Middle frontal gyrus (tissue), 1 donor: ENCODE results near the gene TBC1D10B.

Experiments
- DNase-seq: peaks from one replicate; pipeline ENCODE4 v3.0.0-alpha.2; 2015; ENCODE audit warnings: low spot score; ENCODE audit errors: extremely low spot score

Gene TBC1D10B

DNA sequence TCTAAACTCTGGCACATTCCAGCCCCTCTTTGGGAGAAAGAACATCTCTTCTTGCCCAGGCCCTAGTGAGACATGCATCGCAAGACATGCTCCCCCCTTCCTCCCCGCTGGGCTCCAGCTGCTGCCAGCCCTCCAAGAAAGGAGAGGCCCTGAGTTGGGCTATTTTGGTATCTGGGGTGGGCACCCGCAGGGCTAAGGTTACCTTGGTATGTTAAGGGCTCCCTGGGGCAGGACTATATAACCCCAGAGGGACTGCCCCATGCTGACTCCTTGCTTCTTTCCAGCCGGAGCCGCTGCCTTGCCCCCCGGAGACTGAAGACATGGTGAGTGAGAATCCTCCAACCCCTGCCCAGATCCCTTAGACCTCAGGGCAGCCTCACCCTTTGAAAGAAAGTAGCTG is 4.2 kb upstream of the TBC1D10B start, which contains the start of gene MYL11:
MYL11 (plus strand) TSS at position 265 of the 400 bp plus-strand sequence; CDS start at position 321, 56 bp downstream.
- DNase-seq, result no peak

DNA sequence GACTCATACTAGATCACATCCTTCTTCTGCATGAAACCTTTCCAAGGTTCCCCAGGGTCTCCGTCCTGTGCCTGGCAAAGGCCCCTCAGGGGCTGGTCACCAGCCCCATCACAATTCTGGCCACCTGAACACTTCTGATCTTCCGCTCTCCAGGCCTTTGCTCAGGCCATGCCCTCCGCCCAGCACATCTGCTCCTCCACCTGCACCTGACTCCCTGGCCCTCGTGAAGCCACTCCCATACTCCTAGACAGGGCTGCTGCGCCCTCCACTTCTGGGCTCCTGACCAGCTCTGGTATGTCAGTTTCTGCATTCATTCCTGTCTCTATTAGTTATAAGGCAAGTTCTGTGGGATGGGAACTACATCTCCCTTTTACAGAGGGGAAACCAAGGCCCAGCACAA is 2.4 kb upstream of the TBC1D10B start:
- DNase-seq, result no peak

DNA sequence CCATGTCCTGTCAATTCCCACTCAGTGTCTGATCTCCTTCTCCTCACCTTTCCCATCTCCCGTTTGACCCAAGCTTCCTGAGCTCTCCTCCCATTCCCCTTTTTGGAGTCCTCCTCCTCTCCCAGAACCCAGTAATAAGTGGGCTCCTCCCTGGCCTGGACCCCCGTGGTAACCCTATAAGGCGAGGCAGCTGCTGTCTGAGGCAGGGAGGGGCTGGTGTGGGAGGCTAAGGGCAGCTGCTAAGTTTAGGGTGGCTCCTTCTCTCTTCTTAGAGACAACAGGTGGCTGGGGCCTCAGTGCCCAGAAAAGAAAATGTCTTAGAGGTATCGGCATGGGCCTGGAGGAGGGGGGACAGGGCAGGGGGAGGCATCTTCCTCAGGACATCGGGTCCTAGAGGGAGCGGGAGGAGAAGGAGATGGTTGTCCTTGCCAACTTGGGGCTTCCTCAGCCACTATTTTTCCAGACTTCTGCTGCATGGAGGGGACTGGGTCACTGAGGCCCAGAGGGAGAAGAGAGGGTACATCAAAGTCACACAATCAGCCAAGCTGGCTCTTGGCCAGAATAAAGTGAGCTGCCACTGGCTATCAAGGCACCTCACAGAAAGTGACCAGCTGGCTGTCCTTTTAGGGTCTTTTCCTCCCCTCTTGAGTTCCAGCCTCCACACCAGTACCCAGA is 1.9 kb upstream of the TBC1D10B start:
- no peak for DNase-seq

DNA sequence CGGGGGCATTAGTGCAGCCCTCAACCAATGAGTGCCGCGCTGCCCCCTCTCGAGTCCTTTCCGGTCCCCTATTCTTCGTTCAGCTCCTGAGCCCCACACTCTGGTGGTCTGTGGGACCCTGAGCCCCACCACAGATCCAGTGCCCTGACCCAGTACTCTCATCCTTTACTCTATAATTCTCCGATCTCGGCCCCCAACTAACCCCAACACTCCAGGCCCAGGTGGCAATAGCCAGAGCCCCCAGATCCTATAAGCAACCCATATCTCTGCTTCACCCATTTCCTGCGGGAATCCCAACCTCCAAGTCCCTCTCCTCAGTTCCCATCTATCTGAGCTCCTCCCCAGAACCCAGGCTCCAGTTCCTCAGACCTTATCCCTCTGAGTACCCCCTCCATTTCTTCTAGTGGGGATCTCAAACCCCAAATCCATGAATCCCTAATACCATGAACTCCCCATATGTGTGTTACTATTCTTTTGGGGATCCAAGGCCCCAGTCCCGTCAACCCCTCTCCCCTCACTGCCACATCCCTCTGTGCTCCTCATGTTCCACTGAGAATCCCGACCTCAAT is 1.0 kb upstream of the TBC1D10B start:
- DNase-seq, result no peak

DNA sequence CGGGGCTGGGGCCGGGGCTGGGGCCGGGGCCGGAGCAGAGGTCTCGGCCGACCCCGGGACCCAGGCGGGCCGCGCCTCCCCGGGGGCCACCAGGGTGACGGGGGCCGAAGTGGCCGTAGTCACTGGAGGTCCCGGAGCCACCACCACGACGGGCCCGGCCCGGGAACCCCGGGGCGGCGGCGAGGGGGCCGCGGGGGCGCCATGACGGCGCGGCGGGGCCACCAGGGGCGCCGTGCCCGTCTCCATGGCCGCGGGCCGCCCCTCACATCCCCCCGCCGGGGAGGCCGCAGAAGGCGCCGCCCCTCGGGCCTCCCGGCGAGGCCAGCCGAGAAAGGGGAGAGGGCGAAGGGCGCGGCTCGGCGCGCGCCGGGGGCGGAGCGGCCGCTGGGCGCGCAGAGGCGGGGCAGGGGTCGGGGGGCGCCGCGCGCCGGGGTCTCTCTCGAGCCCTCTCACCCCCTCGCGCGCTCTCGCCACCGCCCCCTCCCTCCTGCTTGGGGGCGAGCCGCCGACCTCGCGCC is 297 bp downstream of the TBC1D10B start:
- DNase-seq, result no peak

DNA sequence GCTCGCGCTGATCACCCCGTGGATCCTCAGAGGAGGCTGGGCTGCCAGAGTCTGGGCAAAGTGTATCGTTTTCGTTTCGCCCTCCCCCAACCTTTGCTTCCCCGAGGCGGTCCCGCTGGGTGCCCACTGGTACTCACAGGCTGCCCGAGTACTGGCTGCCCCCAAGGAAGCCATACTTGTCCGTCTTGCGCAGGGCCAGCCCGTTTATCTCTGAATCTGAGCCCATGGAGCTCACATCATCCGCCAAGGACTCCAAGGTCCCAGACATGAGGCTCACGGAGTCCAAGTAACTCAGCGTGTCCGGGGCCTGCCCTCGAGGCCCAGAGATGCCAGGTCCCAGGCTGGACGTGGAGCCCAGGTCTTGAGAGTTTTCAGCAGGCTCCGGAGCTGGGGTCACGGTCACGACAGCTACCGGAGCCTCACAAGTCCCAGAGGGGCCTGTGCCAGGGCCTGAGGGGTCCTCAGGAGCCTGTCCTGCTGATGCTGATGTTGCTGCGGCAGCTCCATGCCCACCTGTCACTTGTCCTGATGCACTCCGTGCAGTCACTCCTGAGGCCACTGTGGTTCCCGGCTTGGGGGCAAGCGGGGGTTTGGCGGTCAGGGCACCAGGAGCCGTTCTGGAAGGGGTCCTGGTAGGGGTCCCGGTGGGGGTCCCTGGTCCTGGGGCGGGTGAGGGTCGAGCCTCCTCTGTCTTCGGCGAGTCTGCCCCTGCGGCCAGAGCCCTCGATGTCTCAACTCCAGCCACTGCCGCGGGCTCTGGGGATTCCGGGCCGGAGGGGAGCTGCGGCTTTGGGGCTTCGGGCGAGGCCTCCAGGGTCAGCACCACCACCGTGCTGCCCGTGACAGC is 980 bp downstream of the TBC1D10B start:
- no peak for DNase-seq

DNA sequence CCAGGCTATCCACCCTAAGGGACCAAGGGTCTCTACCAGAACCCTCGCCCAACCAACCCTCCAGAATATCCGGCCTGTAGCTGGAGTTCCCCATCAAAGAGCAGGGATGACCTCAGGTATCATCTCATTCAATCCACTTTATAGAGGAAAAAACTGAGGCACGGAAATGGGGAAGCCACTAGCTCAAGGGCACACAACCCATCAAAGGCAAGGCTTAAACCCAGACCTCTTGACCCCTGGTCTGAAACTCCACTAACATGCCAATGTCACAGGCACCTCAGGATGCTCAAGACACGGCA is 1.6 kb downstream of the TBC1D10B start:
- DNase-seq, result no peak

DNA sequence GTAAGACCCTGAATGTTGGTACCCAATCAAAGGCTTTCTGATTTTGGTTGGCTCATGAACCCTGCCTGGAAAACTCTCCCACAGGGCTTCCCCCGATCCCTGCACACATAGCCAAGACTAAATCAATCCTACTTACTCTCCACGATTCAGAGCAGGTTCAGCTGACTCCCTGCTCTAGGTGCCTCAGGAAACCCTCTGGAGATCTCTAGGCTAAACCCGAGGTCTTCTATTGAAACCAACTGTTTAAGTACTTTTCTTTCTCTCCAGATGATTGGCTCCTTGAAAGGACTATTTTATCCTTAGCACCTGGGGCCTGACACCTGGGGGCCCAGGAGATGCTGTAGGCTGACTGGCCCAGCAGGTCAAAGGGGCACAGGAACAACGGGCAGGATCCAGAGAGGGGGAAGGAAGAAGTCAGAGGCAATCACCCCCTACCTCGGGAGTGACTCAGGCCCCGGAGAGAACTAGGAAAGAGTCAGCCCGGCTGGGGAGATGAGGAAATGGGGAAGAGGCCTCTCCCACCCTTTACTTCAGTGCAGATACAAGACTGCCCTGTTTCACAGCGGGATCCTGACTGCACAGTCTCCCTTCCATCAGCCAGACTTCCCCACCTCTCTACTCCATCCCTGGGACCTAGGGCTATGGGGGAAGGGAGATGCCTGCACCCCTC is 2.0 kb downstream of the TBC1D10B start:
- DNase-seq, result no peak

DNA sequence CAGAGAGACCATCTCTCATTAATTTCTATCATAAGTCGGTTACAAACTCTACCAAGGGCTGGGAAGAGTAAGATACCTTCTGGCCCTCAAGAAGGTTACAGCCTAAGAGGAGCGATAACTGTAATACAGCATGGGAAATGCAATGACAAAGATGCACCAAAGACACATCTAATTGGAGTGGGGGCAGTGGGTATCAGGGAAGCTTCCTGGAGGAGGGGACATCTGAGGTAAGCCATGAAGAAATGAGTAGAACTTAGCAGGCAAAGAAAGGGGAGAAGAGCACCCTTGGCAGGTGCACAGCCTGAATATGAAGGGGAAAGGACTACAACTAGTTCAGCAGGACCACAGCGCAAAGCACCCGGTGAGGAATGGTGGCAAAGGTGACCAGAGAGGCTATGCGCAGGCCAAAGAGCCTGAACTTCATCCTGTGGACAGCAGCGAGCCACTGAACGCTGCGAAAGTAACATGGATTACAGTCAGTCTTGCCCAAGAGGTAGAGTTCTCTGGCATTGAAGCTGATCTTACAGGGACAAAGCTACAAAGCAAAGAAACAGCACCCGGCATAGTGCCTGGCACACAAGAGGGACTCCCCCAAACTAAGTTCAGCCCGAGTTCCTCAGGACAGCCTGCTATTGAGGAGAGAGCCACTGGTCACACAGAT is 2.8 kb downstream of the TBC1D10B start:
- DNase-seq, result no peak

DNA sequence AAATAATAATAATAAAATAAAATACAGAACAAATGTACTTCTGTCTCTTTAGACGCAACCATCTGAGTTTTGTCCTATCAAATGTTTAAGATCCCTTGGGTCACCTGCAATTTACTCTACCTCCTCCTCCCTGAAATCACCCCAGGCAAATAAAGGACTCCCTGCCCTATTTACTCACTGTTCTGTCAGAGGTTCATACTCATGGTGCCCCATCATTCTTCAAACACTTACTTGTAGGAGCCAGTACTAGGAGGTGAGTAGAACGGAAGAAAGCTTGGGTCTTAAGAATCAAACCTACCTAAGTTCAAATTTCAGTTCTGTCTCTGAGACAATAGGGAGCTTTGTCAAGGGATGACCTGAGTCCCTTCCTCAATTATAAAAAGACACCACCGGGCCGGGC is 3.8 kb downstream of the TBC1D10B start:
- DNase-seq, result no peak

DNA sequence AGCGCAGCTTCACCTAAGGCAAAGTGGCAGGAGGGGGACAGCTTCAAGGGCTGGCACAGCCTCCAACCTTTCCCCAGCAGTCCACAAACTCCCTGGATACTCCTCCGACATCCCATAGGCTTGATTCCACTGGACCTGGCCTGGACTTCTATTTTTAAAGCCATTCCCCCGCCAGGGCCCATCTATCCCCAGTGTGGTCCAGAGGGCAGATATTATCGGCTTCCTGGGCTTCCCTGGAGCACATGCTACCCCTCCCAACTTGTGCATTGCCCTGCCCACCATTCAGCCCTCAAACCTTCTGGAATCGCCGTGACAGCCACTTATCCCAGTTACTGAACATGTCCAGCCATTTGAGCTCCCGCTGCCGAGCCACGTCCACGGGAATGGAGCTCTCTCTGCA is 5.1 kb downstream of the TBC1D10B start:
- DNase-seq, result no peak

DNA sequence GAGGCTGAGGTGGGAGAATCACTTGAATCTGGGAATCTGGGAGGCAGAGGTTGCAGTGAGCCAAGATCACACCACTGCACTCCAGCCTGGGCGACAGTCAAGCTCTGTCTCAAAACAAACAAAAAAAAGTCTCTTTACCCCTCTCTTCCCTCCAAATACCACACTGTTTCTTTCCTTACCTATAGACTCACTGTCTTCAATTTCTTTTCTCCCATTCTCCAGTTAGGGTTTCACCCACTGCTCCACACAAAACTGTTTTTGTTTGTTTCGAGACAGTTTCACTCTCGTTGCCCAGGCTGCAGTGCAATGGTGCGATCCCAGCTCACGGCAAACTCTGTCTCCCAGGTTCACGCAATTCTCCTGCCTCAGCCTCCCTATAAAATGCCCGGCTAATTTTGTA is 9.1 kb downstream of the TBC1D10B start:
- no peak for DNase-seq

DNA sequence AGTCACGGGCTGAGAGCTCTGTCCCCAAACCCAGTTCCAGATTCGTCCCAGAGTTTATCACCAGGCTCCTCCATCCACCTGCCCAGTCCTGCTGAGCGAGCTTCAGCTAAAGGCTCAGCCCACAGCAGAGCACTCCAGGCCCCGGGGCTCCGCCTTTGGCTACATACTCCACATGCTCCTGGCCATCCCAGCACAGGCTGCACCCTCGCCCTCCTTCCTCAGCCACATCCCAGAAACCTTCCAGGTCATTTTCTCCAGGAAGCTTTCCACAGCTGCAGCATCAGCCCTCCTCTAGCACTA is 10.5 kb downstream of the TBC1D10B start:
- DNase-seq, result no peak

DNA sequence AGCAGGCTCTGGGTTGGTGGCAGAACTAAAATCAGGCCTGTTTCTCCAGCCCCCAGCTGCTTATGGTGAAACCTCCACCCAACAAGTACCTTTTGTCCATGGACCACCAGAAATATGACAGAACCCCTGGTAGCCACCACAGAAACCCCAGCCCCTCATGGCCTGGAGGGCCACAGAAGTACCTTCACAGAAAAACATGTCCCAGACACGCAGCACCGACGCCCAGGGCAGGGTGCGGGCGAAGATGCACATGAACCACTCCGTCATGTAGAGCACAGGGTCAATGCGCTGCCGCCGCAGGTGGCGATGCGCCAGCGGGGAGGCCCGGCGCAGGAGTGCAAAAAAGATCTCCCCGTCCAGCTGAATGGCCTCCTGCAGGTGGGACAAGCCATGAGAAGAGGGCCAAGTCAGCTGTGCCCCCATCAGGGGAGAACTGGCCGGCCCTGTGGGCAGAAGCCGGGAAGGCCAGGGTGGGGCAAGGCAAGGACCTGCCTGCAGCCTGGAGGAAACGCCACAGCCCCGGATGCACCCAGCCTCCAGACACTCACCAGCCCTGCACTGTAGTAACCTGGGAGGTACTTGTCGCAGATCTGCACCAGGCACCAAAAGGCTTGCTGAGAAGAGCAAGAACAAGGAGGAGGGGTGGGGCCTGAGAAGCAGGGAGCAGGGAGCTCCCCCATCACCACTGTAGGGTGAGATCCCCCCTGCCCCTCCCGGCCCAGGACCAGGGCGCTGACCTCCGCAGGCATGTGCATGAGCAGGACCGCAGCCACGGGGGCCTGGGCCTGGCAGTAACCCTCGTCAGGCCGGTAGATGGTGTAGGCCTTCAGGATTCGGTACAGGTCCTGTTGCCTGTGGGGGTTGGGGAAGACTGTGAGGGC is 11.1 kb downstream of the TBC1D10B start:
- no peak for DNase-seq

DNA sequence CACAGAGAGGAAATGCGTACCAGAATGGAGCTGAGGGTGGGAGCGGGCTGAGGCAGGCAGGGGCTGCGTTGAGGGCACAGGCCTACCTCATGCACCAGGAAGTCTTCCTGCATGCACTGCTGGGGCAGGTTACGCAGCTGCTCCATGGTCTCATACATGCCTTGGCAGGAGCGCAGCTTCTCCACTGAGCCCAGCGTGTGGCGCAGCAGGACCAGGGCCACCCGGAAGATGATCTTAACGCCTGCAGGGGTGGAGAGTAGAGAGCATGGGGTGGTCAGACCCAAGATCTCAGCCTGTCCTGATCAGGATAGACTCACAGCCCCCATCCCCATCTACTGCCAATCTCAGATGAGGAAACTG is 11.7 kb downstream of the TBC1D10B start:
- DNase-seq, result no peak

DNA sequence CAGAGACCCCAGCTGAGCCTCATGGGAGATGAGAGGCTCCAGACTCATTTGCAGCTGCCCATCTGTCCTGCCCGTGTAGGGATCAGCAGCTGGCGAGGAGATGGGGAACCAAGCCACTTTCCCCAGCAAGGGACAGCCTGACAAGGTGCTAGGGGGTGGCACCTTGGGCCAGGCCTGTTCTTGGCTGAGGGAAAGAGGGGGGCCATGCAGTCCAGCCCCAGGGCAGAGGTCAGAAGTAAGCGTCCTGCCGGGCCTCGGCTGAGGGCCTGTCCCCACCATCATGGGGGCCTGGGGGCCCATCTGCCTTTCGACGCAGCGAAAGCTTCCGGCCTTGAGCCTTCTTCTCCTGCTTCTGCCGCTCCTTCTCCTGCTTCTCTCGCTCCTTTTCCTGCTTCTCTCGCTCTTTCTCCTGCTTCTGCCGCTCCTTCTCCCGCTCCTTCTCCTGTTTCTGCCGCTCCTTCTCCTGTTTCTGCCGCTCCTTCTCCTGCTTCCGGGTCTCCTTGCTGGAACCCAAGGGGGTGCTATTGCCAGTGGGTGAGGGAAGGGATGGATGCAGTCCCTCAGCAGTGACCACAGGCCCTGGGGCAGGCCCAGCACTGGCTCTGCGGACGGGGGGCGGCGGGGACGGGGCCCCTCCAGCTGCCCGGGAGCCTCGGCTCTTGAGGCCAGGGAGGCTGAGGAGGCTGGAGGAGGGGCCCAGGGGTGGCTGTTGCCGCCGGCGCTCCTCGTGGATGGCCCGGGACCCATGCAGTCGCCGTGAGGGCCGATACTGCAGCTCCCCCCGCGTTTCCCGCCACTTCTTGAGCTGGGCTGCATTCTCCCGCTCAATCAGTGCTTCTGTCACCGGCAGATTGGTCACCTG is 12.3 kb downstream of the TBC1D10B start:
- no peak for DNase-seq

DNA sequence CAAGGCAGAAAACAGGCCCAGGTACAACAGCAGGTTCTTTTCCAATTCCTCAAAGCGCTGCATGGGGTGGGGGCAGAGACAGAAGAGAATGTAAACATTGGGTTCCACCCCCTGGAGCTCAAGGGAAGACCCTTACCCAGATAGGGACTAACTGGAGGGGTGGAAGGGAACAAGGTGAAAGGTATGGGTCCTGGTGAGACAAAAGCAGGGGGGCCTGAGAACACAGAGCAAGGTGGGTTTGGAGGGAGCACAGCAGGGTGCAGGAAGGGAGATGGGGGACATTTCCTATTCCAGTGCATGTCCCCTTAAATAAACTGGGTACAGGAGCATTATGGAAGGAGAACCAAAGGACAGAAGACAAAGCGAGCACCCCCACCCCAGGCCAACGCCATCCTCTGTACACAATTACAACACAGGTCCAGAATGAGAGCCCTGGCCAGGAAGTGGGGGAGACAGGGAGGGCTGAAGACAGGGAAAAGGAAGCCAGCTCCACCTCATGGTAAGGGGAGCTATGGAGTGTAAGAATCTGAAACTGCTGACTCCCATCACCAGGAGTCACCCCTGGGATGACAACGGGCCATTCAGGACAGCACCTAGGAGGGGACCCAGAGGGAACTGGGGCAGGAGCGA is 13.1 kb downstream of the TBC1D10B start:
- DNase-seq, result no peak

DNA sequence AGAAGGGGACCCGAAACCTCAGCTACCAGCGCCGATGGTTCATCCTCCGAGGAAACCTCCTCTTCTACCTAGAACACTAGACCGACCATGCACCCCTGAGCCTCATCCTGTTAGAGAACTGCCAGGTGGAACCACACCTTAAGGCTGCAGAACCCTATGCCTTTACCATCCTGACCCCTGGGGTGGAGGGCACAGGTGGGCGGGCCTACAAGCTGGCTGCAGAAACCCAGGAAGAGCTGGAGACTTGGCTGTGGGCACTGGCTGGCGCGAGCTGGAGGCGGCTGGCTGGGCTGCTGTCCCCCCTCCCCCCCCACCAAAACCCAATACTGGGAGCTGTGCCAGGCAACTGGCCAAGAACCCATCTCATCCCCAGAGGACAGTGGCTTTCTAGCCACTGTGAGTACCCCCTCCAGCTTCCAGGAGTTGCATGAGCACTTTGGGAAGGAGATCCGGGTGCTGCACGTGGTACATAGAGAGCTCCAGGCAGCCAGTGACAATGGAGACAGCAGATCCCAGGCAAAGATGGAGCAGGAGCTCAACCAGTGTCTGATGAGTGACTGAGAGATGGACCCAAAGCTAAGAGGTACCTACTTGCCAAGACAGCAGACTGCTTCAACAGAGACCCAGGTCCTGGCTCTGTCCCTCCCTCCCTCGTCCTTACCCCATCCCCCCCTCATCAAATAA is 13.8 kb downstream of the TBC1D10B start:
- no peak for DNase-seq

DNA sequence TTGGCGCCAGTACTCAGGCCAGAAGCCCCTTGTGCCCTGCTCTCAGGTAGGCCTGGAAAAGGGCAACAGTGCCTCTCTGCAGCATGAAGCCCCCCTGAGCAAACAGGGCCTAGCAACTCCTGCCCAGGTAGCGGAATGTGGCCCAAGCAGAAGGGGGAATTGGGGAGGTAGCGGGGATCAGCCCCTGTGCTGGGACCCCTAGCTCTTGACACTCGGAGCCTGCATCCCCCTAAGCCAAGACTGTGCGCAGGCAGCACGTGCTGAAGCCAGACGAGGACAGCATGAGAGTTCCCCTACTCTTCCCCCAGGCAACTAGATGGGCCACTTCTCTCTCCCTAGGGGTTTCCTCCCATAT is 14.4 kb downstream of the TBC1D10B start:
- no peak for DNase-seq
